ENCODE data around the gene GID8.

DNA sequence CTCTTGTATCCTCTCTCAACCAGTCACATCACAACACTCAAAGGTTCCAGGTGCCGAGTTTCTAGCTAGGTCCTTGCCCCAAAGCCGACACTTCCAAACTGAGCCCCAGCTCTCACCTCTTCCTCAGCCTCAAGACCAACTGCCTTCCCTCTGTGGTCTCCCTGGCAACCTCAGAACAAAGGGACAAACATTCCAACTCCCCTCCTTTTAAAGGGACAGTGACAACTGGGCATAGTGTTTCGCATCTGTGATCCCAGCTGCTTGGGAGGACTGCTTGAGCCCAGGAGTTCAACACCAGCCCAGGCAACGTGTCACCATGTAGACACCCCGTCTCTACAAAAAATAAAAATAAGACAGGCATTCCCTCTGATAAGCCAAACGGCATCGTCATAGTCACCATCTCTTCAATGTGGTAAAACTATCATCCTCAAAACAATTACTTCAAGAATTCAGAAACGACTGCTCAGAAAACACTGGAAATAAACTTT, 22.9 kb upstream of the GID8 start:
- no peak for TF ChIP-seq ZNF207 (IDR thresholded peaks at IDR 0.05; ENCODE audit: borderline replicate concordance)
- no peak for TF ChIP-seq ZMYM4 (CRISPR knock-in tag; IDR thresholded peaks at IDR 0.05)
- no peak for TF ChIP-seq CHD4 (IDR thresholded peaks at IDR 0.05; ENCODE audit: borderline replicate concordance, low read length)
